ENCODE data around the gene RTN4IP1. TPM values are rescaled to one million over a fixed set of nuclear protein-coding genes. Genes with fewer than 3 reads are reported as not detected.

The RTN4IP1 gene
- polyA plus RNA-seq, 3 donors from 2014 or later = 1.7 to 6.0 (median 5.0) TPM

- no peaks in the 10 kb centered on the region for H3K9me3 Mint-ChIP-seq
- H3K4me3 Mint-ChIP-seq = no peak overlapping the region
- H3K4me1 Mint-ChIP-seq = no peaks in the 10 kb centered on the region
- peaks cover 12 to 27% (median 24%) of the 10 kb centered on the region in 3 donors for H3K36me3 Mint-ChIP-seq
- no peak overlapping the region for H3K27ac Mint-ChIP-seq
- H3K27me3 Mint-ChIP-seq (ENCODE audit: low read depth in 3 of 3) = no peaks in the 10 kb centered on the region
- DNase-seq = no peak
Measured at GRCh38 chr6:106620931-106621672, 8.2 kb downstream of the RTN4IP1 start.

- Mint-ChIP-seq H3K4me1 (no peaks in the 10 kb centered on the region), H3K9me3 (no peaks in the 10 kb centered on the region), H3K36me3 (peaks cover 14 to 31% (median 30%) of the 10 kb centered on the region in 3 donors), H3K4me3 (no peak overlapping the region), H3K27me3 (ENCODE audit: low read depth in 3 of 3) (no peaks in the 10 kb centered on the region), H3K27ac (no peak overlapping the region)
- DNase-seq = no peak
Measured at GRCh38 chr6:106619223-106619622, 10.1 kb downstream of the RTN4IP1 start.

- H3K36me3 Mint-ChIP-seq = peaks cover 20 to 39% (median 32%) of the 10 kb centered on the region in 3 donors
- no peak overlapping the region for H3K4me3 Mint-ChIP-seq
- H3K9me3 Mint-ChIP-seq = no peaks in the 10 kb centered on the region
- no peak for DNase-seq
- no peak overlapping the region for H3K27ac Mint-ChIP-seq
- H3K27me3 Mint-ChIP-seq (ENCODE audit: low read depth in 3 of 3) = no peaks in the 10 kb centered on the region
- no peaks in the 10 kb centered on the region for H3K4me1 Mint-ChIP-seq
Measured at GRCh38 chr6:106618324-106618723, 11.0 kb downstream of the RTN4IP1 start.

GRCh38 chr6:106617857-106618256 is 11.4 kb downstream of the RTN4IP1 start:
- Mint-ChIP-seq H3K4me1 (no peaks in the 10 kb centered on the region), H3K4me3 (no peak overlapping the region), H3K27me3 (ENCODE audit: low read depth in 3 of 3) (no peaks in the 10 kb centered on the region), H3K36me3 (peaks cover 20 to 40% (median 32%) of the 10 kb centered on the region in 3 donors), H3K27ac (no peak overlapping the region), H3K9me3 (no peaks in the 10 kb centered on the region)
- no peak for DNase-seq

- Mint-ChIP-seq H3K27me3 (ENCODE audit: low read depth in 3 of 3) (peaks cover 0 to 1% (median 0%) of the 10 kb centered on the region in 3 donors), H3K27ac (no peak overlapping the region), H3K4me1 (no peaks in the 10 kb centered on the region), H3K9me3 (no peaks in the 10 kb centered on the region), H3K36me3 (peaks cover 23 to 35% (median 30%) of the 10 kb centered on the region in 3 donors), H3K4me3 (no peak overlapping the region)
- DNase-seq = no peak
Measured at GRCh38 chr6:106617302-106617701, 12.0 kb downstream of the RTN4IP1 start.

GRCh38 chr6:106614592-106615257 is 14.6 kb downstream of the RTN4IP1 start:
- no peak overlapping the region for H3K27ac Mint-ChIP-seq

GRCh38 chr6:106614166-106614565 is 15.1 kb downstream of the RTN4IP1 start:
- Mint-ChIP-seq H3K4me3 (no peak overlapping the region), H3K36me3 (peaks cover 13 to 36% (median 20%) of the 10 kb centered on the region in 3 donors), H3K27ac (no peak overlapping the region), H3K9me3 (no peaks in the 10 kb centered on the region), H3K4me1 (no peaks in the 10 kb centered on the region), H3K27me3 (ENCODE audit: low read depth in 3 of 3) (peaks cover 0 to 1% (median 0%) of the 10 kb centered on the region in 3 donors)
- no peak for DNase-seq

More at GRCh38 chr6:106614592-106615257, 14.6 kb downstream of the RTN4IP1 start:
- peaks cover 13 to 38% (median 20%) of the 10 kb centered on the region in 3 donors for H3K36me3 Mint-ChIP-seq
- no peaks in the 10 kb centered on the region for H3K9me3 Mint-ChIP-seq
- no peak overlapping the region for H3K4me3 Mint-ChIP-seq
- no peaks in the 10 kb centered on the region for H3K4me1 Mint-ChIP-seq
- peaks cover 0 to 1% (median 0%) of the 10 kb centered on the region in 3 donors for H3K27me3 Mint-ChIP-seq (ENCODE audit: low read depth in 3 of 3)
- no peak for DNase-seq

- no peaks in the 10 kb centered on the region for H3K4me1 Mint-ChIP-seq
- peaks cover 0 to 3% (median 0%) of the 10 kb centered on the region in 3 donors for H3K27me3 Mint-ChIP-seq (ENCODE audit: low read depth in 3 of 3)
- no peak overlapping the region for H3K4me3 Mint-ChIP-seq
- no peaks in the 10 kb centered on the region for H3K9me3 Mint-ChIP-seq
- no peak overlapping the region for H3K27ac Mint-ChIP-seq
- H3K36me3 Mint-ChIP-seq = peaks cover 13 to 31% (median 17%) of the 10 kb centered on the region in 3 donors
- DNase-seq = no peak
Measured at GRCh38 chr6:106613590-106613989, 15.7 kb downstream of the RTN4IP1 start.

- Mint-ChIP-seq H3K9me3 (no peaks in the 10 kb centered on the region), H3K4me3 (no peak overlapping the region), H3K4me1 (peaks cover 2 to 6% of the 10 kb centered on the region in 2 donors), H3K27ac (no peak overlapping the region), H3K36me3 (peaks cover 13 to 26% (median 13%) of the 10 kb centered on the region in 3 donors), H3K27me3 (ENCODE audit: low read depth in 3 of 3) (peaks cover 0 to 3% (median 0%) of the 10 kb centered on the region in 3 donors)
- DNase-seq = no peak
Measured at GRCh38 chr6:106612671-106613416, 16.5 kb downstream of the RTN4IP1 start.

- peaks cover 0 to 3% (median 0%) of the 10 kb centered on the region in 3 donors for H3K27me3 Mint-ChIP-seq (ENCODE audit: low read depth in 3 of 3)
- DNase-seq = no peak
- no peaks in the 10 kb centered on the region for H3K9me3 Mint-ChIP-seq
- H3K27ac Mint-ChIP-seq = no peak overlapping the region
- no peak overlapping the region for H3K4me3 Mint-ChIP-seq
- H3K36me3 Mint-ChIP-seq = peaks cover 13 to 23% (median 13%) of the 10 kb centered on the region in 3 donors
- peaks cover 2 to 7% of the 10 kb centered on the region in 2 donors for H3K4me1 Mint-ChIP-seq
Measured at GRCh38 chr6:106611030-106611429, 18.3 kb downstream of the RTN4IP1 start.

- no peak overlapping the region for H3K4me3 Mint-ChIP-seq
Measured at GRCh38 chr6:106609699-106610098, 19.6 kb downstream of the RTN4IP1 start.

GRCh38 chr6:106608080-106608668 is 21.1 kb downstream of the RTN4IP1 start:
- Mint-ChIP-seq H3K36me3 (peaks cover 8 to 22% (median 14%) of the 10 kb centered on the region in 3 donors), H3K4me1 (peaks cover 2 to 7% of the 10 kb centered on the region in 2 donors), H3K27ac (peak overlapping the region in 1 of 6 donors; percentile 19), H3K4me3 (no peak overlapping the region), H3K27me3 (ENCODE audit: low read depth in 3 of 3) (peaks cover 0 to 3% (median 0%) of the 10 kb centered on the region in 3 donors), H3K9me3 (no peaks in the 10 kb centered on the region)
- DNase-seq = peak; percentile 23 to 39 (median 26)

More at GRCh38 chr6:106609699-106610098, 19.6 kb downstream of the RTN4IP1 start:
- H3K4me1 Mint-ChIP-seq = peaks cover 2 to 7% of the 10 kb centered on the region in 2 donors
- H3K9me3 Mint-ChIP-seq = no peaks in the 10 kb centered on the region
- H3K36me3 Mint-ChIP-seq = peaks cover 13 to 26% (median 13%) of the 10 kb centered on the region in 3 donors
- DNase-seq = no peak
- H3K27ac Mint-ChIP-seq = no peak overlapping the region
- peaks cover 0 to 3% (median 0%) of the 10 kb centered on the region in 3 donors for H3K27me3 Mint-ChIP-seq (ENCODE audit: low read depth in 3 of 3)

GRCh38 chr6:106600329-106600728 is 29.0 kb downstream of the RTN4IP1 start:
- Mint-ChIP-seq H3K36me3 (peaks cover 18 to 46% (median 32%) of the 10 kb centered on the region in 3 donors), H3K27ac (no peak overlapping the region), H3K4me1 (no peaks in the 10 kb centered on the region), H3K4me3 (no peak overlapping the region), H3K9me3 (peaks cover 0 to 4% (median 0%) of the 10 kb centered on the region in 6 donors), H3K27me3 (ENCODE audit: low read depth in 3 of 3) (no peaks in the 10 kb centered on the region)
- DNase-seq = no peak
